Mesodermal cell (in vitro differentiated cells): ENCODE data around the gene ZBTB44.
"Not testable (repeated sequence)": the region's sequence is repeated elsewhere in the genome, so short reads cannot be mapped to it uniquely, and the experiment has no call there.

Source experiments
- H3K27ac ChIP-seq: 2 replicates; pipeline ENCODE4 v1.7.0; 2013; ENCODE audit warnings: mild to moderate bottlenecking, low read depth, low read length, moderate library complexity; ENCODE audit not compliant: severe bottlenecking
- H3K36me3 ChIP-seq: 2 replicates; pipeline ENCODE4 v1.7.1; 2013; ENCODE audit warnings: mild to moderate bottlenecking, low read length, moderate library complexity; ENCODE audit not compliant: control insufficient read depth, insufficient read depth
- H3K4me1 ChIP-seq: one replicate; pipeline ENCODE4 v1.7.1; 2013; ENCODE audit warnings: mild to moderate bottlenecking, low read length; ENCODE audit not compliant: insufficient read depth, control insufficient read depth, poor library complexity, severe bottlenecking
- H3K4me3 ChIP-seq: 2 replicates; pipeline ENCODE4 v1.7.0; 2013; ENCODE audit warnings: low read length, control low read depth, mild to moderate bottlenecking; ENCODE audit not compliant: insufficient read depth, poor library complexity, severe bottlenecking; ENCODE audit errors: extremely low read depth
- H3K9me3 ChIP-seq: 2 replicates; pipeline ENCODE4 v1.7.1; 2013; ENCODE audit warnings: mild to moderate bottlenecking, low read length, moderate library complexity; ENCODE audit not compliant: control insufficient read depth
- WGBS, 2 experiments: methylation state at CpG; one replicate each; pipeline ENCODE4 v1.1.5; 2013; ENCODE audit warnings: missing lambda C conversion rate in 2 of 2; ENCODE audit not compliant: insufficient coverage in 2 of 2; 5-methylcytosine and 5-hydroxymethylcytosine counted together

The ZBTB44 gene

DNA sequence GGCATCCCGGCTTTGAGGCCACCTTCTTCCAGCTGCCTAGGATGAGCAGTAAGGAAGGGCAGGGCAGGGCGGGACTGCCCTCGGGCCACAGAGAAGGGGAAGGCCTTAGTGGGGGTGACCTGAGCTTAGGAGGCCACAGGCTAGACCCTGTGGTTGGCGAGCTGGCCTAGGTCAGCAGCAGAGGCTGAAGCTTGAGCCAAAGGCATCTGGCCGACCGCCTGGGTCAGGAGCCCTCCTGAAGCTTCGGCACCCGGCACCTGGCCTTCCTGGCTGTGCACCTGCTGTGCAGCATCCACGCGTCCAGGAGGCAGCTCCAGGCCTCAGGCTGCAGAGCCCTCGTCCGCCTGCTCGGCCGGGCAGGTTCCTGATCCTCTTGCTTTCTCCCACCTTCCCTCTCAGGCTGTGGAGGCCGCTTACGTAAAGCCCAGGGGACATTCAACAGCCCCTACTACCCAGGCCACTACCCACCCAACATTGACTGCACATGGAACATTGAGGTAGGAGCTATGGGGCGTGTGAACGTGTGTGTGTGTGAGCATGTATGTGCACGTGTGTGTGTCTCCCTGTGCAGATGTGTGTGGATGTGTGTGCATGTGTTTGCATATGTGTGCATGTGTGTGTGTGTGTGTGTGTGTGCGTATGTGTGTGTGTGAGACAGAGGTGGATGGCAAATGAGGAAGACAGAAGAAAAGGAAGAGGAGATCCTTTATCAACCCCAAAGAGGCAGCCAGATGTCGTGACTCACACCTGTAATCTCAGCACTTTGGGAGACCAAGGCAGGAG is 120.3 kb downstream of the ZBTB44 start:
- no peak overlapping the region for H3K4me3 ChIP-seq
- H3K9me3 ChIP-seq, result no peaks in the 10 kb centered on the region
- WGBS, 2 experiments, result 92 to 95% methylated on average over 12 to 17 of the region's 21 CpGs
- no peaks in the 10 kb centered on the region for H3K4me1 ChIP-seq
- no peaks in the 10 kb centered on the region for H3K36me3 ChIP-seq
- H3K27ac ChIP-seq, result no peak overlapping the region

DNA sequence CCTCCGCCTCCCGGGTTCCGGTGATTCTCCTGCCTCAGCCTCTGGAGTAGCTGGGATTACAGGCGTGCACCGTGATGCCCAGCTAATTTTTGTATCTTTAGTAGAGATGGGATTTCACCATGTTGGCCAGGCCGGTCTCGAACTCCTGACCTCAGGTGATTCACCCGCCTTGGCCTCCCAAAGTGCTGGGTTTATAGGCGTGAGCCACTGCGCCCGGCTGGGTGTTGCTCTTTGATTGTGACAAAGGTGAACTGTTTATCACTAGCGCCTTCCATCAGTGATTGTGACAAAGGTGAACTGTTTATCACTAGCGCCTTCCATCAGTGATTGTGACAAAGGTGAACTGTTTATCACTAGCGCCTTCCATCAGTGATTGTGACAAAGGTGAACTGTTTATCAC is 121.2 kb downstream of the ZBTB44 start:
- not testable (repeated sequence) for H3K27ac ChIP-seq, H3K36me3 ChIP-seq, H3K9me3 ChIP-seq, H3K4me1 ChIP-seq, H3K4me3 ChIP-seq
- 95 to 96% methylated on average over 9 of the region's 14 CpGs for WGBS, 2 experiments

- Histone ChIP-seq H3K4me1 (no peaks in the 10 kb centered on the region), H3K27ac (no peak overlapping the region), H3K9me3 (no peaks in the 10 kb centered on the region), H3K4me3 (no peak overlapping the region), H3K36me3 (no peaks in the 10 kb centered on the region)
- WGBS, 2 experiments, result 84 to 94% methylated on average over 2 to 4 of the region's 4 CpGs
Measured at GRCh38 chr11:130192845-130193267, 121.9 kb downstream of the ZBTB44 start.

GRCh38 chr11:130191896-130192295 is 122.8 kb downstream of the ZBTB44 start:
- H3K36me3 ChIP-seq, result no peaks in the 10 kb centered on the region
- no peaks in the 10 kb centered on the region for H3K9me3 ChIP-seq
- H3K4me3 ChIP-seq, result no peak overlapping the region
- WGBS, 2 experiments, result 92 to 94% methylated on average over 9 to 12 of the region's 14 CpGs
- H3K4me1 ChIP-seq, result no peaks in the 10 kb centered on the region
- no peak overlapping the region for H3K27ac ChIP-seq

DNA sequence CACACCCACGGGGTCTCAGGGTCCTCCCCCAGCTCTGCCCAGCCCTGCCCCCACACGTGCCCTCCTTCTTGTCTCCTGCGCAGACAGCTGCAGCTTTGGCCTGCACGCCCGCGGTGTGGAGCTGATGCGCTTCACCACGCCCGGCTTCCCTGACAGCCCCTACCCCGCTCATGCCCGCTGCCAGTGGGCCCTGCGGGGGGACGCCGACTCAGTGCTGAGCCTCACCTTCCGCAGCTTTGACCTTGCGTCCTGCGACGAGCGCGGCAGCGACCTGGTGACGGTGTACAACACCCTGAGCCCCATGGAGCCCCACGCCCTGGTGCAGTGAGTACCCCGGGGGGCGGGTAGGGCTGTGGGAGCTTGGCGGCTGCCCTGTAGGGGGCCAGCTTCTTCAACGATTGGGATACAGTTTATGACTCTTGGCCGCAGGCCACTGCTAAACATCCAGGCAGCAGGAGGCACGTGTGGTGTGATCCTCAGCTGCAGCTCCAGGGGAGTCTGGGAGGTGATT is 124.3 kb downstream of the ZBTB44 start:
- 90 to 94% methylated on average over 20 to 29 of the region's 29 CpGs for WGBS, 2 experiments
- no peaks in the 10 kb centered on the region for H3K4me1 ChIP-seq
- no peaks in the 10 kb centered on the region for H3K9me3 ChIP-seq
- no peak overlapping the region for H3K4me3 ChIP-seq
- H3K27ac ChIP-seq, result no peak overlapping the region
- H3K36me3 ChIP-seq, result no peaks in the 10 kb centered on the region

GRCh38 chr11:130189492-130190210 is 125.1 kb downstream of the ZBTB44 start:
- Histone ChIP-seq H3K36me3 (no peaks in the 10 kb centered on the region), H3K27ac (no peak overlapping the region), H3K4me1 (no peaks in the 10 kb centered on the region), H3K4me3 (no peak overlapping the region), H3K9me3 (no peaks in the 10 kb centered on the region)
- 96 to 97% methylated on average over 22 to 30 of the region's 32 CpGs for WGBS, 2 experiments

DNA sequence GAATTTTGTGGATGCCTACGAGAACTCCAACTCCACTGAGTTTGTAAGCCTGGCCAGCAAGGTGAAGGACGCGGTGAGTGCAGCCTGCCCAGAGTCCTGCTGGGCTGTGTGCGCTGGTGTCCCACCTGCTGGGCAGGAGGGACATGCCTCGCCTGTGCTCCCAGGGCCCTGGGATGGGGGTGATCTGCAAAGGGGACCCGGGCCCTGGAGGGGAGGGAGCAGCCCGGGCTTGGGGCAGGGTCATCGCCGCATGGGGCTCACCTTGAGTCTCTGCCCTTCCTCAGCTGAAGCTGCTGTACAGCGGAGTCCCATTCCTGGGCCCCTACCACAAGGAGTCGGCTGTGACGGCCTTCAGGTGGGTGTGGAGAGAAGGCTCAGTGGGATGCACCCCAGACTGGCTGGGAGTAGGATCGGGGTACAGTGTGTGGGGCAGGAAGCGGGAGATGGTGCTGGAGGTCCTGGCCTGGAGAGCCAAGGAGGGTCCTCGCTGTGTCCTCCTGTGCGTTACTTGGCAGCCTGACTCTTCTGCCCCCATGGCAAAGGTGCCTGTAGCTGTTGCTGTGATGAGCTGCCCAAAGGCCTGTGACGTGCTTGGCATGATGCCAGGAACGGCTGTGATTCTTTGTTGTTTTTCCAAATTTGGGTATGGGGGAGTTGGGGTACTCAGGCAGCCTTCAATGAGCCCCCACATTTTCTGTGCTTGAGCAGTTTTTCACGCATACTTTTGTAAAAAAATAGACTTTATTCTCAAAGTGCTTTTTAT is 126.0 kb downstream of the ZBTB44 start:
- no peaks in the 10 kb centered on the region for H3K9me3 ChIP-seq
- H3K27ac ChIP-seq, result no peak overlapping the region
- H3K4me1 ChIP-seq, result no peaks in the 10 kb centered on the region
- WGBS, 2 experiments, result 94 to 96% methylated on average over 16 to 17 of the region's 19 CpGs
- no peaks in the 10 kb centered on the region for H3K36me3 ChIP-seq
- no peak overlapping the region for H3K4me3 ChIP-seq

- Histone ChIP-seq H3K4me3 (no peak overlapping the region), H3K4me1 (no peaks in the 10 kb centered on the region), H3K9me3 (no peaks in the 10 kb centered on the region), H3K36me3 (no peaks in the 10 kb centered on the region), H3K27ac (no peak overlapping the region)
- 90 to 91% methylated on average over 10 to 14 of the region's 14 CpGs for WGBS, 2 experiments
Measured at GRCh38 chr11:130188047-130188446, 126.7 kb downstream of the ZBTB44 start.

GRCh38 chr11:130187096-130187495 is 127.6 kb downstream of the ZBTB44 start:
- H3K36me3 ChIP-seq, result no peaks in the 10 kb centered on the region
- no peaks in the 10 kb centered on the region for H3K9me3 ChIP-seq
- H3K4me1 ChIP-seq, result no peaks in the 10 kb centered on the region
- 94% methylated on average over 8 to 13 of the region's 13 CpGs for WGBS, 2 experiments
- no peak overlapping the region for H3K4me3 ChIP-seq
- H3K27ac ChIP-seq, result no peak overlapping the region

DNA sequence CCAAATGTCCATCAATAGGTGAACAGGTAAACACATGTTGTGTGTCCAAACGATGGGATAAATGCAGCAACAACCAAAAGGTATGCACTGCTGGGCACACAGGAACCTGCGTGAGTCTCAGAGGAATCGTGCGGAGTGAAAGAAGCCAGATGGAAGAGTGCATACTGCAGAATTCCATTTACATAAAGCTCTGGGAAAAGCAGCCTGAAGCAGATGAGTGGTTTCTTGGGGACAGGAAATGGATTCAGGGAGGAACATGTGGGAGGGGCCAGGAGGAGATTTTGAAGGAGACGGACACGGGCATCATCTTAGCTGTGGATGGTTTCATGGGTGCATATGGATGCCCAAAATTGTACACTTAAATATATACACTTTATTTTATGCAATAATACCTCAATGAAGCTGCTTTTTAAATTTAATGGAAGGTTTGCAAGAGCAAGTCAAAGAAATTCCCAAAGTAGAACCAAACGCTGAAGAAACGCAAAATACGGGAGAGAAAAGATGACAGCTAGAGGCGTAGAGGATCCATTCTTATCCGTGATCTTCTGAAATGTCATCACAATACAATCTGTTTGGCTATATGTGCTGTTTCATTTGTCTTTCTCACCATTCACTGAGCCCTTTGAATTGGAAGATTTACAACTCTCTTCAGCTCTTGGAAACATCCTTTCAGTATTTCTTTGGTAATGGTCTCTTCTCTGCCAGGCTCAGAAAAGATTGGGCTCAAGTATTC is 130.7 kb downstream of the ZBTB44 start:
- H3K9me3 ChIP-seq, result no peaks in the 10 kb centered on the region
- no peaks in the 10 kb centered on the region for H3K4me1 ChIP-seq
- WGBS, 2 experiments, result 88 to 90% methylated on average over 9 of the region's 11 CpGs
- no peaks in the 10 kb centered on the region for H3K36me3 ChIP-seq
- no peak overlapping the region for H3K4me3 ChIP-seq
- H3K27ac ChIP-seq, result no peak overlapping the region
